Measurements from ENCODE around the gene PABPC1L.

DNA sequence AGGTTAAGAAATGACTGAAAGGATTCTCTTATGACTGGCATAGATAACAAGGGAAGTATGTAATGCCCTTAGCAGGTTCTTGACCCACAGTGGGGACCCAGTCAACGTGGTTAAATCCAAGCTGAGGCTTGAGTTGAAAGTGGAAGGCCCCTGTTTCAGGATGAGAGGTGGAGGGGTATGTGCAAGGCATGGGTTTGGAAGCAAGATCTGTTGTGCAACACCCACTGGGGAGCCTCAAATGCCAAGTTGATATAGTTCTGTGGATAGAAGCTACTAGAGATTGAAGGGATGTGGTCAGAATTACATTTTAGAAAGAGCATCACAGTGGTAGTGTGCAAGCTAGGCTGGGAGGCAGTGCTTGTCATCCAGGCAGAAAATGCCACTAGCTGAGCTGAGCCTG, 5.1 kb downstream of the PABPC1L start:
- TF ChIP-seq, protein P1, sequence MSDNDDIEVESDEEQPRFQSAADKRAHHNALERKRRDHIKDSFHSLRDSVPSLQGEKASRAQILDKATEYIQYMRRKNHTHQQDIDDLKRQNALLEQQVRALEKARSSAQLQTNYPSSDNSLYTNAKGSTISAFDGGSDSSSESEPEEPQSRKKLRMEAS (IDR thresholded peaks at IDR 0.05), result no peak
- TF ChIP-seq FOXM1 (IDR thresholded peaks at IDR 0.05; ENCODE audit: borderline replicate concordance, low read depth) (no peak), RAD21 (IDR thresholded peaks at IDR 0.05; ENCODE audit: low read depth) (no peak), EP300 (IDR thresholded peaks at IDR 0.05; ENCODE audit: borderline replicate concordance) (no peak), YY1 (IDR thresholded peaks at IDR 0.05; ENCODE audit: low read depth) (no peak), CREB1 (IDR thresholded peaks at IDR 0.05; ENCODE audit: low read depth) (no peak), CEBPB (IDR thresholded peaks at IDR 0.05) (no peak)

All from Ishikawa (cell line).